ENCODE results near the gene DUSP18.

- TF ChIP-seq POLR2AphosphoS5 (IDR thresholded peaks at IDR 0.05; ENCODE audit: borderline replicate concordance, low read depth, low read length) (no peak), EZH2 (IDR thresholded peaks at IDR 0.05) (no peak)
Measured at GRCh38 chr22:30636226-30637077, 31.2 kb downstream of the DUSP18 start.
